ENCODE data around the gene ADPRM. TPM values are rescaled to one million over a fixed set of nuclear protein-coding genes. Genes with fewer than 3 reads are reported as not detected.

Gene ADPRM
- total RNA-seq, 1 experiment from 2014 or later = 2.9 TPM

GRCh38 chr17:10718547-10718946, 21.2 kb downstream of the ADPRM start:
- BruUV-seq (replicated peaks) = no TSS peak

GRCh38 chr17:10724546-10725195, 27.3 kb downstream of the ADPRM start:
- ChIA-PET POLR2A (ENCODE audit: unreplicated experiment) (no interaction called here), CTCF (no interaction called here)
- Histone ChIP-seq H2AFZ (ENCODE audit: low read length) (no peak overlapping the region), H3K36me3 (ENCODE audit: low read depth, low read length) (no peaks in the 10 kb centered on the region), H3K4me1 (ENCODE audit: insufficient read depth, low read length) (no peaks in the 10 kb centered on the region), H3K9me3 (ENCODE audit: low read length) (no peaks in the 10 kb centered on the region), H3K27ac (ENCODE audit: low read length) (no peak overlapping the region), H3K4me3 (ENCODE audit: low read length) (no peak overlapping the region), H3K4me2 (ENCODE audit: low read length) (no peak overlapping the region), H3K79me2 (ENCODE audit: low read length) (no peaks in the 10 kb centered on the region), H4K20me1 (ENCODE audit: low read length) (no peaks in the 10 kb centered on the region), H3K9me2 (replicated peaks; ENCODE audit: low read length) (no peaks in the 10 kb centered on the region), H3K27me3 (ENCODE audit: low read length) (no peaks in the 10 kb centered on the region), H3K9ac (ENCODE audit: low read length) (no peak overlapping the region), H3F3A (ENCODE audit: low read length, unreplicated experiment) (no peaks in the 10 kb centered on the region)
- no peak for DNase-seq
- no TSS peak for BruUV-seq (replicated peaks)
- intact Hi-C loops (cut with micrococcal nuclease) = no loop called here
- TF ChIP-seq CTCF (conservative IDR thresholded peaks at IDR 0.05; ENCODE audit: low read depth, low read length) (no peak), EZH2phosphoT487 (IDR thresholded peaks at IDR 0.05; ENCODE audit: borderline replicate concordance, low read length) (no peak), EZH2 (IDR thresholded peaks at IDR 0.05; ENCODE audit: low read length, unreplicated experiment) (no peak)
- no peak for ATAC-seq

More at GRCh38 chr17:10718547-10718946, 21.2 kb downstream of the ADPRM start:
- no peak overlapping the region for H2AFZ ChIP-seq (ENCODE audit: low read length)
- no peak overlapping the region for H3K4me3 ChIP-seq (ENCODE audit: low read length)
- intact Hi-C loops (cut with micrococcal nuclease) = no loop called here
- no peaks in the 10 kb centered on the region for H3K9me3 ChIP-seq (ENCODE audit: low read length)
- DNase-seq (no peak), ATAC-seq (no peak)
- no peak overlapping the region for H3K9ac ChIP-seq (ENCODE audit: low read length)
- no peaks in the 10 kb centered on the region for H3K9me2 ChIP-seq (replicated peaks; ENCODE audit: low read length)
- TF ChIP-seq EZH2 (IDR thresholded peaks at IDR 0.05; ENCODE audit: low read length, unreplicated experiment) (no peak), CTCF (conservative IDR thresholded peaks at IDR 0.05; ENCODE audit: low read depth, low read length) (no peak), EZH2phosphoT487 (IDR thresholded peaks at IDR 0.05; ENCODE audit: borderline replicate concordance, low read length) (no peak)
- H3K79me2 ChIP-seq (ENCODE audit: low read length) = no peaks in the 10 kb centered on the region
- POLR2A ChIA-PET (ENCODE audit: unreplicated experiment) = no interaction called here
- H3F3A ChIP-seq (ENCODE audit: low read length, unreplicated experiment) = no peaks in the 10 kb centered on the region
- CTCF ChIA-PET = no interaction called here
- no peaks in the 10 kb centered on the region for H3K27me3 ChIP-seq (ENCODE audit: low read length)
- H3K36me3 ChIP-seq (ENCODE audit: low read depth, low read length) = no peaks in the 10 kb centered on the region
- H3K4me1 ChIP-seq (ENCODE audit: insufficient read depth, low read length) = no peaks in the 10 kb centered on the region
- no peaks in the 10 kb centered on the region for H4K20me1 ChIP-seq (ENCODE audit: low read length)
- no peak overlapping the region for H3K27ac ChIP-seq (ENCODE audit: low read length)
- H3K4me2 ChIP-seq (ENCODE audit: low read length) = no peak overlapping the region

- H2AFZ ChIP-seq (ENCODE audit: low read length) = no peak overlapping the region
- H3K4me3 ChIP-seq (ENCODE audit: low read length) = no peak overlapping the region
- BruUV-seq (replicated peaks) = no TSS peak
- intact Hi-C loops (cut with micrococcal nuclease) = no loop called here
- H3K9ac ChIP-seq (ENCODE audit: low read length) = no peak overlapping the region
- H3K27ac ChIP-seq (ENCODE audit: low read length) = no peak overlapping the region
- H3K4me2 ChIP-seq (ENCODE audit: low read length) = no peak overlapping the region
- H3K27me3 ChIP-seq (ENCODE audit: low read length) = no peaks in the 10 kb centered on the region
- ChIA-PET POLR2A (ENCODE audit: unreplicated experiment) (no interaction called here), CTCF (no interaction called here)
- H3K36me3 ChIP-seq (ENCODE audit: low read depth, low read length) = no peaks in the 10 kb centered on the region
- H3F3A ChIP-seq (ENCODE audit: low read length, unreplicated experiment) = no peaks in the 10 kb centered on the region
- DNase-seq = no peak
- H3K9me3 ChIP-seq (ENCODE audit: low read length) = no peaks in the 10 kb centered on the region
- TF ChIP-seq CTCF (conservative IDR thresholded peaks at IDR 0.05; ENCODE audit: low read depth, low read length) (no peak), EZH2 (IDR thresholded peaks at IDR 0.05; ENCODE audit: low read length, unreplicated experiment) (no peak), EZH2phosphoT487 (IDR thresholded peaks at IDR 0.05; ENCODE audit: borderline replicate concordance, low read length) (no peak)
- no peaks in the 10 kb centered on the region for H3K79me2 ChIP-seq (ENCODE audit: low read length)
- H3K4me1 ChIP-seq (ENCODE audit: insufficient read depth, low read length) = no peaks in the 10 kb centered on the region
- no peak for ATAC-seq
- no peaks in the 10 kb centered on the region for H4K20me1 ChIP-seq (ENCODE audit: low read length)
- H3K9me2 ChIP-seq (replicated peaks; ENCODE audit: low read length) = no peaks in the 10 kb centered on the region
Measured at GRCh38 chr17:10725262-10725661, 27.9 kb downstream of the ADPRM start.

All from PC-3 (cell line).